H1 (cell line): Measurements from ENCODE around the gene NFIA. TPM values are rescaled to one million over a fixed set of nuclear protein-coding genes. Genes with fewer than 3 reads are reported as not detected.

Source experiments
- CTCF ChIA-PET: fragments of 300-600 bp; sonication (Branson Sonifier 250); formaldehyde crosslinking; loops from one replicate; lab custom pipeline; 2021; ENCODE audit not compliant: partially characterized antibody; lab: Charles Lee
- POLR2A ChIA-PET: fragments of 300-600 bp; sonication (Branson Sonifier 250); formaldehyde crosslinking; loops from one replicate; lab custom pipeline; 2021; ENCODE audit warnings: inconsistent platforms; ENCODE audit not compliant: partially characterized antibody; lab: Charles Lee
- DNase-seq, 2 experiments: peaks; one replicate each; pipeline versions ENCODE4 v3.0.0 to v3.0.0-alpha.2; 2010 to 2022; ENCODE audit warnings: low spot score in 2 of 2, low read depth in 1 of 2, mixed read lengths in 1 of 2
- FAIRE-seq: peaks from 2 replicates; lab custom pipeline; 2011; peaks lifted over from hg19 to GRCh38; lab: Jason Lieb, UNC
- H2AFZ ChIP-seq: 2 replicates; pipeline ENCODE4 v1.8.1; 2012; ENCODE audit warnings: low read length, inconsistent platforms
- H2AK5ac ChIP-seq: 2 replicates; pipeline ENCODE4 v1.6.1; 2013; ENCODE audit warnings: low read depth, low read length
- H2BK120ac ChIP-seq: replicated peaks from 2 replicates; pipeline ENCODE3; 2013; ENCODE audit warnings: low read depth, low read length, inconsistent platforms
- H2BK12ac ChIP-seq: 2 replicates; pipeline ENCODE4 v1.6.1; 2013; ENCODE audit warnings: low read depth, low read length
- H2BK15ac ChIP-seq: 2 replicates; pipeline ENCODE4 v1.6.1; 2013; ENCODE audit warnings: low read length
- H2BK20ac ChIP-seq: 2 replicates; pipeline ENCODE4 v1.6.1; 2013; ENCODE audit warnings: low read length
- H2BK5ac ChIP-seq: 2 replicates; pipeline ENCODE4 v1.6.1; 2013; ENCODE audit warnings: low read depth, low read length
- H3K14ac ChIP-seq: 2 replicates; pipeline ENCODE4 v1.6.1; 2013; ENCODE audit warnings: inconsistent platforms; ENCODE audit not compliant: insufficient read length
- H3K18ac ChIP-seq: 2 replicates; pipeline ENCODE4 v1.6.1; 2013; ENCODE audit warnings: low read length; ENCODE audit errors: extremely low read depth
- H3K23ac ChIP-seq: 2 replicates; pipeline ENCODE4 v1.6.1; 2013; ENCODE audit warnings: inconsistent platforms; ENCODE audit not compliant: insufficient read length
- H3K23me2 ChIP-seq: 2 replicates; pipeline ENCODE4 v1.6.1; 2013; ENCODE audit warnings: low read depth, low read length
- H3K27ac ChIP-seq: 2 replicates; pipeline ENCODE4 v1.6.1; 2011; ENCODE audit warnings: low read depth, low read length, inconsistent platforms
- H3K27me3 ChIP-seq, 4 experiments: replicated peaks in 1 of 4; 1 replicate in 1 of 4; 2 replicates in 3 of 4; pipeline versions ENCODE4 v1.6.1 to v1.8.1; 2011 to 2013; ENCODE audit warnings: low read length in 3 of 4, mild to moderate bottlenecking in 3 of 4, inconsistent platforms in 2 of 4, mixed read lengths in 2 of 4, moderate library complexity in 1 of 4; ENCODE audit not compliant: control insufficient read depth in 3 of 4, insufficient read depth in 3 of 4; ENCODE audit errors: extremely low read depth in 1 of 4
- H3K36me3 ChIP-seq, 4 experiments: 2 replicates each; pipeline versions ENCODE4 v1.6.1 to v1.8.1; 2011 to 2013; ENCODE audit warnings: mild to moderate bottlenecking in 4 of 4, low read length in 3 of 4, moderate library complexity in 2 of 4, control low read depth in 1 of 4, inconsistent platforms in 1 of 4; ENCODE audit not compliant: insufficient read depth in 4 of 4, control insufficient read depth in 2 of 4
- H3K4ac ChIP-seq: replicated peaks from 2 replicates; pipeline ENCODE3; 2013; ENCODE audit warnings: low read length, low read depth, mixed read lengths, inconsistent platforms; ENCODE audit not compliant: insufficient read length
- H3K4me1 ChIP-seq, 4 experiments: replicated peaks in 1 of 4; 1 replicate in 1 of 4; 2 replicates in 3 of 4; pipeline versions ENCODE4 v1.6.1 to v1.8.1; 2011 to 2013; ENCODE audit warnings: low read length in 3 of 4, inconsistent platforms in 2 of 4, mixed read lengths in 1 of 4; ENCODE audit not compliant: insufficient read depth in 4 of 4, control insufficient read depth in 3 of 4
- H3K4me2 ChIP-seq, 2 experiments: 2 replicates each; pipeline versions ENCODE4 v1.6.1 to v1.8.1; 2011 to 2013; ENCODE audit warnings: low read depth in 2 of 2, low read length in 2 of 2, control low read depth in 1 of 2, inconsistent platforms in 1 of 2, mild to moderate bottlenecking in 1 of 2; ENCODE audit not compliant: insufficient read depth in 1 of 2
- H3K4me3 ChIP-seq, 4 experiments: fragments of 200-600, 300-600 bp in 1 of 4; sonication (generic), shearing (Covaris generic), sonication (Bioruptor Twin) in 1 of 4; 2 replicates each; pipeline versions ENCODE4 v1.5.1 to v1.8.1; 2011 to 2016; ENCODE audit warnings: low read length in 4 of 4, low read depth in 3 of 4, control low read depth in 2 of 4, inconsistent platforms in 2 of 4, mild to moderate bottlenecking in 2 of 4, mixed read lengths in 1 of 4, moderate library complexity in 1 of 4; ENCODE audit not compliant: insufficient read depth in 2 of 4; ENCODE audit errors: extremely low read depth in 1 of 4
- H3K56ac ChIP-seq: replicated peaks from 2 replicates; pipeline ENCODE3; 2013; ENCODE audit warnings: low read depth, mild to moderate bottlenecking, mixed read lengths, low read length, inconsistent platforms; ENCODE audit not compliant: insufficient read length
- H3K79me1 ChIP-seq: 2 replicates; pipeline ENCODE4 v1.6.1; 2013; ENCODE audit warnings: low read depth, low read length, control low read depth
- H3K79me2 ChIP-seq, 2 experiments: 2 replicates each; pipeline versions ENCODE4 v1.6.1 to v1.8.1; 2012 to 2013; ENCODE audit warnings: low read length in 2 of 2, mild to moderate bottlenecking in 2 of 2, inconsistent platforms in 1 of 2; ENCODE audit not compliant: insufficient read depth in 2 of 2, control insufficient read depth in 1 of 2
- H3K9ac ChIP-seq, 4 experiments: replicated peaks in 1 of 4; 1 replicate in 1 of 4; 2 replicates in 3 of 4; pipeline versions ENCODE4 v1.6.1 to v1.8.1; 2011 to 2013; ENCODE audit warnings: low read depth in 3 of 4, low read length in 3 of 4, control low read depth in 2 of 4, mild to moderate bottlenecking in 2 of 4, moderate library complexity in 2 of 4, inconsistent platforms in 1 of 4; ENCODE audit errors: extremely low read depth in 1 of 4
- H3K9me3 ChIP-seq, 2 experiments: 2 replicates each; pipeline versions ENCODE4 v1.6.1 to v1.8.1; 2012 to 2013; ENCODE audit warnings: mild to moderate bottlenecking in 2 of 2, moderate library complexity in 2 of 2, control low read depth in 1 of 2, inconsistent platforms in 1 of 2, low read depth in 1 of 2, low read length in 1 of 2, mixed read lengths in 1 of 2; ENCODE audit not compliant: insufficient read depth in 2 of 2
- H4K20me1 ChIP-seq, 2 experiments: replicated peaks in 1 of 2; 2 replicates each; pipeline versions ENCODE3 to v1.8.1; 2011 to 2013; ENCODE audit warnings: inconsistent platforms in 2 of 2, low read length in 2 of 2, mild to moderate bottlenecking in 1 of 2; ENCODE audit not compliant: insufficient read depth in 2 of 2, control insufficient read depth in 1 of 2
- H4K5ac ChIP-seq: 2 replicates; pipeline ENCODE4 v1.6.1; 2013; ENCODE audit warnings: low read length, low read depth, mixed read lengths, inconsistent platforms; ENCODE audit not compliant: insufficient read length
- H4K8ac ChIP-seq: 2 replicates; pipeline ENCODE4 v1.8.0; 2013; ENCODE audit warnings: mild to moderate bottlenecking, moderate library complexity, low read length, inconsistent platforms; ENCODE audit not compliant: insufficient read depth; ENCODE audit errors: extremely low read depth
- H4K91ac ChIP-seq: replicated peaks from 2 replicates; pipeline ENCODE3; 2013; ENCODE audit warnings: low read length, mixed read lengths, inconsistent platforms; ENCODE audit not compliant: insufficient read length
- CHD1 ChIP-seq: IDR thresholded peaks from 2 replicates; pipeline ENCODE4 v1.6.1; 2012; ENCODE audit warnings: low read depth, low read length, improper control_type of control experiment
- CTCF ChIP-seq, 3 experiments: IDR thresholded peaks; 1 replicate in 2 of 3; 2 replicates in 1 of 3; pipeline versions ENCODE4 v1.5.1 to v1.6.1; 2011; ENCODE audit warnings: low read length in 3 of 3, mild to moderate bottlenecking in 3 of 3, inconsistent platforms in 2 of 3, low read depth in 1 of 3, moderate library complexity in 1 of 3; ENCODE audit not compliant: insufficient read depth in 1 of 3; ENCODE audit errors: control extremely low read depth in 1 of 3
- JUN ChIP-seq: IDR thresholded peaks from 2 replicates; pipeline ENCODE4 v1.6.1; 2011; ENCODE audit warnings: low read depth, mild to moderate bottlenecking, improper control_type of control experiment, low read length
- MAX ChIP-seq: IDR thresholded peaks from 2 replicates; pipeline ENCODE4 v1.6.1; 2012; ENCODE audit warnings: inconsistent platforms
- RAD21 ChIP-seq, 2 experiments: IDR thresholded peaks in 1 of 2; conservative IDR thresholded peaks in 1 of 2; 2 replicates each; pipeline ENCODE4 v1.6.1; 2011; ENCODE audit warnings: low read depth in 2 of 2, low read length in 2 of 2, improper control_type of control experiment in 1 of 2, inconsistent platforms in 1 of 2, mild to moderate bottlenecking in 1 of 2, moderate library complexity in 1 of 2
- USF2 ChIP-seq: IDR thresholded peaks from 2 replicates; pipeline ENCODE4 v1.6.1; 2011; ENCODE audit warnings: low read length, improper control_type of control experiment
- WGBS, 2 experiments: shearing (Covaris generic) in 1 of 2; methylation state at CpG; one replicate each; pipeline versions ENCODE4 v1.1.6 to v1.1.7; 2013 to 2015; ENCODE audit warnings: low lambda C conversion rate in 2 of 2, mixed read lengths in 2 of 2, inconsistent platforms in 1 of 2, low coverage in 1 of 2, missing lambda C conversion rate in 1 of 2; ENCODE audit not compliant: insufficient replicate concordance in 2 of 2, insufficient coverage in 1 of 2, insufficient read length in 1 of 2; ENCODE audit errors: extremely low coverage in 1 of 2, missing lambda C conversion rate in 1 of 2; 5-methylcytosine and 5-hydroxymethylcytosine counted together
- polyA plus RNA-seq, 7 experiments: library from polyadenylated mRNA; depleted of rRNA in 3 of 7; stranded (reverse) in 5 of 7; unstranded in 2 of 7; fragments of >200 nt in 5 of 7; fragments of 200-250 nt in 2 of 7; gene quantifications; 1 replicate in 5 of 7; 2 replicates in 1 of 7; 4 replicates in 1 of 7; pipeline versions ENCODE4 v1.2.1 to v1.2.3, GENCODE V29; 2011 to 2013; ENCODE audit warnings: missing spikeins in 2 of 7, mixed read lengths in 2 of 7
- total RNA-seq: library from RNA; stranded (reverse); fragmentation: NEBNext Ultra II Directional; extraction: Animal tissue kit (Norgen Biotek cat#: 25700); gene quantifications from 2 replicates; pipeline ENCODE4 v1.2.1, GENCODE V29; 2021

The NFIA gene
- total and polyA plus RNA-seq, 2 of the 8 experiments (the other 6 are each of a cell fraction or from before 2014, with no cell fraction given) = 1.8 to 2.3 TPM

GRCh38 chr1:61083013-61083806 lies 849 bp downstream of the NFIA start:
- Histone ChIP-seq H3K79me2 (no peaks in the 10 kb centered on the region), H2BK120ac (no peak overlapping the region), H3K14ac (no peak overlapping the region), H4K8ac (peak overlapping the region; percentile 80; the same call in 1 of the 2 replicates), H3K4ac (no peak overlapping the region), H2BK15ac (no peak overlapping the region), H4K91ac (peak overlapping the region; percentile 58), H3K27me3 (peaks cover 29 to 68% (median 47%) of the 10 kb centered on the region in 4 experiments), H3K4me1 (peaks cover 5 to 21% (median 11%) of the 10 kb centered on the region in 4 experiments; a peak in 5 of 7 replicates), H3K9ac (peak overlapping the region in 3 of 4 experiments; percentile 16 to 86 (median 16); a peak in 3 of 7 replicates), H4K20me1 (peaks cover 0 to 4% of the 10 kb centered on the region in 2 experiments), H2BK20ac (no peak overlapping the region), H3K4me3 (peak overlapping the region; percentile 28 to 70 (median 64)), H3K36me3 (peaks cover 0 to 4% (median 0%) of the 10 kb centered on the region in 4 experiments; a peak in 1 of 8 replicates), H3K9me3 (no peaks in the 10 kb centered on the region), H4K5ac (no peak overlapping the region), H3K4me2 (peak overlapping the region; percentile 78 to 86), H2BK5ac (no peak overlapping the region), H3K23ac (no peak overlapping the region), H3K79me1 (no peaks in the 10 kb centered on the region), H2AFZ (peak overlapping the region; percentile 12; the same call in 1 of the 2 replicates), H3K18ac (no peak overlapping the region; the same call in 1 of the 2 replicates), H3K27ac (no peak overlapping the region), H3K23me2 (peaks cover 13% of the 10 kb centered on the region), H2BK12ac (no peak overlapping the region), H3K56ac (no peak overlapping the region), H2AK5ac (no peak overlapping the region)
- CTCF ChIA-PET = interaction anchor here (1.0 to 7.1 kb wide), 3 partner anchors 35 to 926 kb away, joined by 3 to 65 read pairs (median 4); no protein-coding TSS in a partner anchor
- 0% methylated on average over 62 of the region's 105 CpGs; no CpG with 5 or more reads in 1 of the 2 experiments for WGBS, 2 experiments
- DNase-seq (peak in 1 of 2 experiments; percentile 63), FAIRE-seq (no peak)
- POLR2A ChIA-PET = interaction anchor here (0.7 to 1.1 kb wide), 2 partner anchors 12 to 14 kb away, joined by 5 to 6 read pairs; no protein-coding TSS in a partner anchor
- TF ChIP-seq MAX (peak; percentile 44; the same call in 1 of the 2 replicates), CTCF (IDR thresholded peaks at IDR 0.05; ENCODE audit: control extremely low read depth in 1 of 3, insufficient read depth in 1 of 3, low read depth in 1 of 3, low read length in 3 of 3) (no peak), CHD1 (no peak; the same call in 1 of the 2 replicates), USF2 (no peak), JUN (no peak), RAD21 (IDR thresholded peaks at IDR 0.05 in 1 of 2, conservative IDR thresholded peaks at IDR 0.05 in 1 of 2; ENCODE audit: low read depth in 2 of 2, low read length in 2 of 2) (no peak)
